ENCODE measurements around the gene CSF1R.

Gene CSF1R

GRCh38 chr5:150014456-150014855 lies 71.9 kb downstream of the CSF1R start:
- no peak for TF ChIP-seq CTCF (IDR thresholded peaks at IDR 0.05; ENCODE audit: insufficient read depth, missing control alignments)
- FAIRE-seq (no peak), DNase-seq (ENCODE audit: insufficient read length, low spot score) (no peak)

- DNase-seq (ENCODE audit: insufficient read length, low spot score) (no peak), FAIRE-seq (no peak)
- TF ChIP-seq CTCF (IDR thresholded peaks at IDR 0.05; ENCODE audit: insufficient read depth, missing control alignments): no peak
Measured at GRCh38 chr5:150013931-150014330, 72.4 kb downstream of the CSF1R start.

- no peak for DNase-seq (ENCODE audit: insufficient read length, low spot score)
- TF ChIP-seq CTCF (IDR thresholded peaks at IDR 0.05; ENCODE audit: insufficient read depth, missing control alignments): no peak
Measured at GRCh38 chr5:150009671-150010387, 76.5 kb downstream of the CSF1R start.

GRCh38 chr5:150007050-150007449 lies 79.3 kb downstream of the CSF1R start:
- FAIRE-seq (no peak), DNase-seq (ENCODE audit: insufficient read length, low spot score) (no peak)
- TF ChIP-seq CTCF (IDR thresholded peaks at IDR 0.05; ENCODE audit: insufficient read depth, missing control alignments): no peak

More at GRCh38 chr5:150009671-150010387, 76.5 kb downstream of the CSF1R start:
- no peak for FAIRE-seq

- DNase-seq (ENCODE audit: insufficient read length, low spot score): no peak
- TF ChIP-seq CTCF (IDR thresholded peaks at IDR 0.05; ENCODE audit: insufficient read depth, missing control alignments): no peak
- no peak for FAIRE-seq
Measured at GRCh38 chr5:150006318-150006717, 80.0 kb downstream of the CSF1R start.

Data from D721Med (cell line).